Posterior vena cava (tissue), 2 donors: ENCODE data around the gene FAXC. TPM values are rescaled to one million over a fixed set of nuclear protein-coding genes. Genes with fewer than 3 reads are reported as not detected.

Source experiments
- DNase-seq: peaks from one replicate; pipeline ENCODE4 v3.0.0-alpha.2; 2020; ENCODE audit warnings: low spot score
- intact Hi-C, 2 donors: fragments of 100-400 bp; cut with DNase I; formaldehyde crosslinking; loops; one replicate each; pipeline versions ENCODE4 v1.14.1 to v1.14.2; 2022 to 2023
- long read RNA-seq, 2 donors: library from polyadenylated mRNA; unstranded; transcript quantifications; one replicate each; pipeline ENCODE4 v2.0.0, GENCODE V29; 2020 to 2021
- total RNA-seq, 2 donors: library from RNA; stranded (reverse); fragmentation: NEBNext Ultra II Directional; extraction: Animal tissue kit (Norgen Biotek cat#: 25700); gene quantifications; one replicate each; pipeline ENCODE4 v1.2.1, GENCODE V29; 2021
- donor health status: DM: yes; HTN: yes; CAD: no.
- donor health status: DM: yes; HTN: yes; CAD: no.

FAXC gene
- total RNA-seq = 10 to 100 TPM; 10.8 to 12.9 TPM
- long read RNA-seq, donor 1, full-length matches to known transcripts = 3 of 6 reads
- long read RNA-seq, donor 1, partial matches to known transcripts = 1 of 6 reads
- long read RNA-seq, donor 1, other reads (novel, unspliced or antisense) = 2 of 6 reads
- long read RNA-seq, donor 2, full-length matches to known transcripts = 8 of 10 reads
- long read RNA-seq, donor 2, partial matches to known transcripts = 0 of 10 reads
- long read RNA-seq, donor 2, other reads (novel, unspliced or antisense) = 2 of 10 reads

- intact Hi-C loops = no loop called here
- DNase-seq = no peak
Measured at GRCh38 chr6:99349171-99350141, at the start of gene FAXC. Gene FAXC (minus strand): TSS chr6:99349674. CDS start chr6:99349372, 302 bp downstream.

- intact Hi-C loops = no loop called here
- no peak for DNase-seq
Measured at GRCh38 chr6:99397287-99397686, 47.8 kb upstream of the FAXC start.

DNA sequence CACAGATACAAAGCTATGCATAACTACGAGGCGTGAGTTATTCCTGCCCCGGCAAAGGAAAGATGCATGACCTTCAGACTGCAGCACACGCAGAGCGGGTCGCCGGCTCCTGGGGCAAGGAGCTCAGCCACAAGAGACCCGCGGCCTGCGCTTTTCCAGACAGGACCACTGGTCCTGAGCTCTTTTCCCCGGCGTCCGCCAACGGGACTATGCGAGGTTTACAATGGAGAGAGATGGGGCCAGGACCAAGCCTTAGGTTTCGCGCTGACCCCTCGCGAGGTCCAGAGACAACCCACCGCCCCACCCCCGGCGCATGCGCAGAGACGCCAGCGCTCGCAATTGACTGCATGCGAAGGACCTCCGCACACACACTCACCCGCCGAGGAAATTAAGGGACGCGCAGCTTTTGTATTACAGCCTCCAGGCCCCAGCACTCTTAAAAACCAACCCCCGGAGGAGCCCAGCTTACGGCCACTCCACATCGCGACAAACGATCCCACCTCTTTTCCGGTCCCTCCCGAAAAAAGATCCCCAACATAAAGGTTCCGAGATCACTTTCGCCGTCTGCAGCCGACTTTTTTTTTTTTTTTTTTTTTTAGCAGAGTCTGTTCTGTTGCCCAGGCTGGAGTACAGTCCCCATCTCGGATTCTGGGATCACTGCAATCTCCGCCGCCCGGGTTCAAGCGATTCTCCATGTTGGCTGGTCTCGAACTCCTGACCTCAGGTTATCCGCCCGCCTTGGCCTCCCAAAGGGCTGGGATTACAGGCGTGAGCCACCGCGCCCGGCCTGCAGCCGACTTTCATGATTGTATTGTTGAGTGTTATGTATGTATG is 44.4 kb upstream of the FAXC start, which contains the start of gene COQ3:
COQ3 (minus strand) TSS at position 498 of the 834 bp plus-strand sequence; CDS start at position 482, 16 bp downstream.
- intact Hi-C loops = no loop called here
- peak; percentile 89 for DNase-seq

DNA sequence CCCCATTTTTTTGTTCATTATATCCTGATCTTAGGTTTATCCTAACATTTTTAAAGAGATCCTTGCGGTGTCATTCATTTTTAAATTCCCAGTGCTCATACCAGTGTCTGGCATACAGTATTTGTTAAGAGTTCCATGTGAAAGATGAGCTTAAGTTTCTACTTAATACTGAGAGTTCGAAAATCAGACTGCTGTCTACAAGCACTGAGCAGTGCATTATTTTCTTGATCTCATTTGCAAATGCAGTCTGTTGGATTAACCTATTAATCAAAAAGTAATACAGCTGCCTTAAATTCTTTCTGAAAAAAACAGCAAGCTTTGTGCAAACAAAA is 43.9 kb upstream of the FAXC start:
- intact Hi-C loops = no loop called here
- no peak for DNase-seq

GRCh38 chr6:99390896-99391295 is 41.4 kb upstream of the FAXC start:
- DNase-seq = no peak

DNA sequence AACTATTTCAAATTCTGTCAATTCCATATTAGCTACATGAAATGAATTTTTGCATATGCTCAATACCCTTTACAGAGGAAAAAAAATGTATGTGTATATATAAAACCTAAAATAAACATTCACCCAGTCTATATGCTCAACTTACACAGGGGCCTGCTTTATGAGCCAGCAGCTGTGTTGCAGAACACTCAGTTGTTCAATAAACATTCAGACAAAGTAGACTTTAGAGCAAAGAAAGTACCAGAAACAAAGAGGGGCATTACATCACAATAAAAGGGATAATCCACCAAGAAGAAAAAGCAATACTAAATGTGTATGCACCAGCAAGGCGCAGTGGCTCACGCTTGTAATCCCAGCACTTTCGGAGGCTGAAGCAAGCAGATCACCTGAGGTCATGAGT is 35.0 kb upstream of the FAXC start:
- DNase-seq = no peak

More at GRCh38 chr6:99390896-99391295, 41.4 kb upstream of the FAXC start:
- intact Hi-C loops = no loop called here

GRCh38 chr6:99378636-99379035 is 29.2 kb upstream of the FAXC start:
- intact Hi-C loops = no loop called here
- no peak for DNase-seq

More for the DNA sequence above, 35.0 kb upstream of the FAXC start:
- intact Hi-C loops = no loop called here

- no peak for DNase-seq
- intact Hi-C loops = no loop called here
Measured at GRCh38 chr6:99369533-99369932, 20.1 kb upstream of the FAXC start.

DNA sequence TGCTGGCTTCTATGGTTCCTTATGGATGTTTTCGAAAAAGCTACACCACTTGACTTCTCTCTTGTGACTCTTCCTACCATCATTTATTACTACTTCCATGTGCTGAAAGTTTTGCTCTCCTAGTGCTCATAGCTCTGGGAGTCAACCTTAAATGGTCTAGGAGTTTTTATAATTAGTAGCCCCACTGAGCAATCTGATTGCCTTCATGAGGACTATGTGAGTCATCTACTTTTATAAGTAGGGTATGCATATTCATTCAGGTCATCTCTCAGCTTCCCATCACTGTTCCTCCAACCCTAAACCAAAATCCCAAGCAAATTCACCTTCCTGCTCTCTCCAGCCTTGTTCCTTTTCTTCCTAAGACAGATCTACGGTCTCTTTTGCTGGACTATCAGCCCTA is 17.4 kb upstream of the FAXC start:
- no peak for DNase-seq
- intact Hi-C loops = no loop called here

DNA sequence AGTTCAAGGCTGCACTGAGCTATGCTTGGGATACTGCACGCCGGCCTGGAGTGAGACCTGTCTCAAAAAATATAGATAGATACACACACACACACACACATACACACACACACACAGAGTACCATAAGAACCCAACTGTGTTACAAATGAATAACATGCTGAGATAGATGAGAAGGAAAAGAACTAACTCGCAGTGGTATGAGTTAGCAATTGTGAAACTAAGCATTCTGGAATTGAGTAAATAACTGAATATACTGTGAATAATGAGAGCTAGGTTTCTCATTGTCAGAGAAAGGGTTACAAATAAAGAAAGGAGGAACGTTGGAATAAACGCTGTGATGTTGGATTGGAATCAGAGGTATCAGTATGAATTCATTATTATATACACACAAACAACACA is 14.6 kb upstream of the FAXC start:
- DNase-seq = no peak
- intact Hi-C loops = no loop called here

- intact Hi-C loops = no loop called here
- DNase-seq = no peak
Measured at GRCh38 chr6:99362678-99363268, 13.3 kb upstream of the FAXC start.

DNA sequence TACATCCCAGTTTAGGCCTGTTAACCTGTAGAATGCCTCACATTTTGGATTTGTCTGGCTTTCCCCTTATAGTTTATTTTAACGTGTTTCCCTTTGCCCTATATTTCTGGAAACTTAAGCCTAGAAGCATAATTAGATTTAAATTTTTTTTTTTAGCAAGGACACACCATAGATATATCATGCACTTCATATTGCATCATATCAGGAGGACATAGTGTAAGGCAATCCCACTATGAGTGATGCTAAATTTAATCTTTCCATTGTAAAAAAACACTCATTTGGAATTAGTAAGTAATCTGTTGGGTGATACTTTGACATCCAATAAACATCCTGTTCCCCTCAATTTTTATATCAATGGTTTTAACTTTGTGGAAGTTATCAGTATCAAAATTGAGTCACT is 10.3 kb upstream of the FAXC start:
- no peak for DNase-seq
- intact Hi-C loops = no loop called here

GRCh38 chr6:99356641-99357040 is 7.2 kb upstream of the FAXC start:
- DNase-seq = no peak
- intact Hi-C loops = no loop called here

DNA sequence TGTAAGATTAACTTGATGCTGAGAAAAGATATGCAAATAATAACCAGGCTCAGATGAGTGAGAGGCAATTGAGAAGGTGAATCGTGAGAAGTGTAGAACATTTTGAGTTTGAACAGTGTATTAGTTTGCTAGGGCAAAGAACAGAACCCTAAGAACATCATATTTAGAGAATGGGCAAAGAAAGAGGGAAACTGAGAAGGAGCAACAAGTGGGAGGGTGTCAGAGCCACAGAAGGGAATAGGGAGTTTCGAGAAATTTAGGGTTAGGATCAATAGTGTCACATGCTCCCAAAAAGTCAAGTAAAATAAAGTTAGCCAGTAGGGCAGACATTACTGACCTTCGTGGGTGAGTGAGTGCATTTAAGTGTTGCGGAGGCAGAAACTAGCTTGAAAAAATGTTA is 5.5 kb upstream of the FAXC start:
- DNase-seq = no peak
- intact Hi-C loops = no loop called here

GRCh38 chr6:99353126-99353525 is 3.7 kb upstream of the FAXC start:
- no peak for DNase-seq
- intact Hi-C loops = no loop called here

- intact Hi-C loops = no loop called here
- no peak for DNase-seq
Measured at GRCh38 chr6:99350573-99350972, 1.1 kb upstream of the FAXC start.

DNA sequence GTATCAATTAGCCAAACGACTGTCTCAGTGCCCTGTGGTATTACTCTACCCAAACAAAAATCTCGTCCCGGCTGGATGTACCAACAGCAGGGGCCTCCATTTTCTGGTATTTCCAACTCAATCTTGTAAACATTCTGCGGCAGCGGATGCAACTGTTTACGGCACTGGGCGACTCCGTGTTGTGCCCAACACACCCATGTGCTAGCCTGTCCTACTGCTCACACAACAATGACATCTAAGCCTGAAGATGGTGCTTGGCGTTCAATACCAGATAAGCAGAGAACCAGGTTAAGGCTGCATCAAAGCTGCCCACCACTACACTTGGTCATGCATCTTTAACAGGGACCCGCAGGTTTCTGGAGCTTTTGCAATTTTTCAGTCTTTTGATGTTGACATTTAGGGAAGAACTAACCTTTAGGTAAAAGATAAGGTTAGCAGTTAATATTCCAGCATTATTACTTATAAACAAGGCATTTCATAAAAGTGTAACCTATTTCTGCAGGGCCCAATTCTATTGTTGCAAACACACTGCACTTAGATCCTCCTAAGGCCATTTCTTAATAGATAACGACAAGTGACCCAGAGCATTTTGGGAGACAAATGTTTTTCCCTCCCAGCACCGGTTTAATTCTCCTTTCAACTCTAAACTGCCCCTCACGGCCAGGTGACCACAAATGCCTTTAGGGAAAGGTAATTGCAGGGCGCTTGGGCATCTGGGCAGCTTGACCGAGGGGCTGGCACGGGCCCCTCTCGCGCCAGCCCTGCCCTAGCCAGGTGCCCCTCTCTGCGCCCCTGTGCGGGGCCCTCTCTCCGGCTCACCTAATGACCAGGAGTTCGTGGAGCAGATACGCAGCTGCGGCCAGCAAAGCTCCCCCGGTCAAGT is 945 bp downstream of the FAXC start:
- intact Hi-C loops = no loop called here
- DNase-seq = no peak

GRCh38 chr6:99347804-99348203 is 1.7 kb downstream of the FAXC start:
- intact Hi-C loops = no loop called here
- no peak for DNase-seq
